ENCODE results near the gene CEP126. TPM values are rescaled to one million over a fixed set of nuclear protein-coding genes. Genes with fewer than 3 reads are reported as not detected.

CEP126 gene
- total RNA-seq, 2 donors from 2014 or later = 0.94 to 2.6 TPM

DNA sequence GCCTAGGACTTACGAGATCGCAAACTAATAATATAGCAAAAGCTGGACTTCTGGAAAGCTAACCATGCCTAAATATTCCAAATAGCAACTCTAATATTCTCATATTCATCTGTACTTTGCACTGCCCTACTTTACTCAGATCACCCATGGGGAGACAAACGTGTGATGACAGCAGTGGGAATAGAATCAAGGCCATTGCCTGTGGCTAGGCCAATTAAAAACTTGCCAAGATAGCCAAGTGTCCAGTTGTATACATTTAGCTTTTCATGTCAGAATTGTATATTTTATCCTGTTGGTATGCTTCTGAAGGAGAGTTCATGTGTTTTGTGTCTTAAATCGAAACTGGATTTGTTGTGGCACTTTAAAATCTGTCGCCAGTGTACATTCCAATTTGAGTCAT, 1.2 kb upstream of the CEP126 start:
- Mint-ChIP-seq H3K36me3 (ENCODE audit: low read depth) (peaks cover 5% of the 10 kb centered on the region), H3K4me3 (no peak overlapping the region), H3K27me3 (peaks cover 10% of the 10 kb centered on the region), H3K4me1 (peaks cover 19% of the 10 kb centered on the region), H3K27ac (no peak overlapping the region)
- DNase-seq (no peak), ATAC-seq (no peak)
- H3K9me3 ChIP-seq (ENCODE audit: control insufficient read depth, low read length, poor library complexity, severe bottlenecking) = no peaks in the 10 kb centered on the region

DNA sequence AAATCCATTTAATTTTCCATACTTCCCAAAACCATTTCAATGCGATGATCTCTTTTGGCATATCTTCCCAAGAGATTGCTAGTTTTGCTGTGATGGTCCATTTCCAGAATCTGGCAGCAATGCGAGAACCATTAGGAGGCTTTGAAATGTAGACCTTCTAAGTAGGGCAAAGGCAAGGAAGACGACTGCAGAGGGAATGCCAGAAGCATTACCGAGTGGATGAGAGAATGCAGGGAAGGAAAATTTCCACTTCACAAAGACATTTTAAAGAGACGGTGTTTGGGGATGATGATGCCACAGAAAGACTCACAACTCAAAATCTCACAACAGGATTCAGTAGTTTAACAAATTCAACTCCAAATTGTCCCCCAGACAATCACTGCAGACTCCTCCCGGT, 471 bp upstream of the CEP126 start:
- H3K27me3 Mint-ChIP-seq = peaks cover 10% of the 10 kb centered on the region
- H3K36me3 Mint-ChIP-seq (ENCODE audit: low read depth) = peaks cover 5% of the 10 kb centered on the region
- peak overlapping the region; percentile 96 for H3K27ac Mint-ChIP-seq
- H3K4me1 Mint-ChIP-seq = peaks cover 19% of the 10 kb centered on the region
- peak overlapping the region; percentile 95 for H3K4me3 Mint-ChIP-seq
- ATAC-seq (no peak), DNase-seq (no peak)
- H3K9me3 ChIP-seq (ENCODE audit: control insufficient read depth, low read length, poor library complexity, severe bottlenecking) = no peaks in the 10 kb centered on the region

DNA sequence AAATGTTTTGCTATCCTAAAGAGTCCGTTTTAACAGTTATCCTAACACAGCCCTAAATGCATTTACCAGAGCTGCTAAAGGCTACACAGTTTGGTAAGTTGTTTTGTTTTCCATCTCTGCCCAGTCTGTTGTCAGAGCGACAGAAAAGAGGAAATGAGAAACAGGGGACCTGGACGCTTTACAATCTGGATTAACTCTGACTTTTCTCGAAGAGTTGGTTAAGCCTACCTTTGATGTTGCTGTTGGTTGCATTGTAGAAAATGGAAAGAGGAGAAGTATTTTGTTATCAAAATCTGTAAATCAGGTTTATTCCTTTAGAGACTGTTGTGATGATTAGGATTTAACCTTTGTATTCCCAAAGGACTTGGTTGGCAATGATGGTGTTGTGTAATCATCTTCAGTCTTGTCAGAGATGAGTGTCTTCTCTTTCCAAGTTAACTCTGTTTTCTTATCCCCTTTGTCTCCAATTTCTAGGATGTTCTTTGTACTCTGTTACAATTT, 1.0 kb downstream of the CEP126 start:
- peak overlapping the region; percentile 96 for H3K27ac Mint-ChIP-seq

DNA sequence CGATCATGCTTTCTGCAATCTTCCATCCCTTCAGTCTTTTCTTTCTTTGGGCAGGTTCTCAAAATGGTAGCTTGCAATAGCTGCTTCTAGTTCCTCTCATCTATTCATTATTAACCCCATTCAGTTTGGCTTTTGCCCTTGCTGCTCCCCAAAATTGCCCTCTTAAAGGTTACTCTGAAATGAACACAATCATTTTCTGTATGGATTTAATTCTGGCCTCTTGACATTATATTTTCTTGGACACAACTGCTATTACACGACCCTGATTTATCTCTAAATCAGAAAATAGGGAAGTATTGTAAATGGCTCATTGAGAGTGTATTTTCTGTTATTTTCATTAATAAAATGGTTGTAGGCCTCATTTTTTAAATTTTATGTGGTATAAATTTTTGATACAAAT, 1.6 kb downstream of the CEP126 start, which contains the start of gene ANGPTL5:
TSS of gene ANGPTL5 (minus strand) at position 101 of the 400 bp plus-strand sequence. CDS start 8,613 bp downstream, outside the sequence.
- Mint-ChIP-seq H3K4me3 (peak within 1 kb of the TSS; percentile 95), H3K27me3 (peaks cover 5% of the 10 kb centered on the region), H3K4me1 (peaks cover 19% of the 10 kb centered on the region), H3K36me3 (ENCODE audit: low read depth) (peaks cover 2% of the 10 kb centered on the region), H3K27ac (peak within 1 kb of the TSS; percentile 96)
- no peaks in the 10 kb centered on the region for H3K9me3 ChIP-seq (ENCODE audit: control insufficient read depth, low read length, poor library complexity, severe bottlenecking)
- no peak for DNase-seq
- no peak for ATAC-seq

More for the DNA sequence above, 1.0 kb downstream of the CEP126 start:
- DNase-seq = no peak
- peaks cover 19% of the 10 kb centered on the region for H3K4me1 Mint-ChIP-seq
- no peak for ATAC-seq
- no peaks in the 10 kb centered on the region for H3K9me3 ChIP-seq (ENCODE audit: control insufficient read depth, low read length, poor library complexity, severe bottlenecking)
- peaks cover 2% of the 10 kb centered on the region for H3K36me3 Mint-ChIP-seq (ENCODE audit: low read depth)
- peak overlapping the region; percentile 95 for H3K4me3 Mint-ChIP-seq
- H3K27me3 Mint-ChIP-seq = peaks cover 5% of the 10 kb centered on the region

DNA sequence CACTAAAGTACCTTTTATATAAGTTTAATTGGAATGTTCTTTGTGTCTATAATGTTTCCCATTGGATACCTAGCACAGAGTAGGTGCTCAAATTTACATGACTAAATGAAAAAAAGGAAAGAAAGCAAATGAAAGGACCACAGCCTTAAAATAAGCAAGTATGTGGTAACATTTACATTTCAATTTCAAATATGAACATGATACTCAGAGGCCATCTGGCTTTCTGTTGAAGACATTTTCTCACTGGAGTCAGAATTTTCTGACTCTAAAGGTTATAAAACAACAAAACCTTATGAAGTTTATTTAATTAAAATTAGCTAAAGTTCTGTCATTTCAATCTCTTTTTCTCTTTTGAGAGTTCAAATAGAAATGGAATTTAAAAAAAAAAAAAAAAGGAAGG, 2.4 kb downstream of the CEP126 start:
- no peak for DNase-seq
- Mint-ChIP-seq H3K27me3 (no peaks in the 10 kb centered on the region), H3K27ac (peak overlapping the region; percentile 78), H3K36me3 (ENCODE audit: low read depth) (peaks cover 2% of the 10 kb centered on the region), H3K4me3 (no peak overlapping the region), H3K4me1 (peaks cover 19% of the 10 kb centered on the region)
- no peak for ATAC-seq
- no peaks in the 10 kb centered on the region for H3K9me3 ChIP-seq (ENCODE audit: control insufficient read depth, low read length, poor library complexity, severe bottlenecking)

DNA sequence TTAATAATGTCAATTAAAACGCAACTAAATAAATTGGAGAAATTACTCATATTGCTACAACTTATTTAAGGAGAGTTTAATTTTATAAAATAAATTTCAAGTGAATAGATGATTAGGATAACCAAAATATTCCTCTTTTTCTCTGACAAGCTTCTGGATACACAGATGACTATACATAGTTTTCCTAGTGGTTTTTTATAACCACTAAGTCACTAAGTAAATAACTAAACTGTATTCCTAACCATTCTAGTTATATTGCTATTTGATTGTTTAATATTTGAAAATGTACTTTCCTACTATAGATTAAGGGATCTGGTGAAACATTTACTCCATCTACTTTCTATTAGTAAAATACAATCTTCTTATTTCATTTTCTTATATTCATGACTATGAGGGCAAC, 6.2 kb downstream of the CEP126 start:
- Mint-ChIP-seq H3K4me3 (no peak overlapping the region), H3K27me3 (no peaks in the 10 kb centered on the region), H3K27ac (no peak overlapping the region)

DNA sequence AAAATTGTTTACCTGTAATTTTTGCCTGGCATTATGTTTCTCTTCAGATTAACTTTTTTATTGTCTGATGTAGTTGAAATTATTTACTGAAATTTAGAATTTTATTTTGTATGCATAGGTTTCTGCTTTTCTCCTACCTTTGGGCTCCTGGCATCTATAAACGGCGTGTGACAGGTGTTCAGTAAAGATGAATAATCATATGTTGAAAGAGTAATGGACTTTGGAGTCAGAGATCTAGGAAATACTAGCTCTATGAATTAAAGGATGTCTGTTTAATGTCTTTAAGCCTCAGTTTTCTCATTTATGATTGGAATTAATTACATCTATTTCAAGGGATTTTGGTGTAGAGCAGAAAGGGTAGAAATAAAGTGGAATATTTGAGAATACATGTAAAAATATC, 8.7 kb downstream of the CEP126 start:
- H3K9me3 ChIP-seq (ENCODE audit: control insufficient read depth, low read length, poor library complexity, severe bottlenecking) = no peaks in the 10 kb centered on the region
- H3K27ac Mint-ChIP-seq = no peak overlapping the region
- ATAC-seq = no peak
- H3K27me3 Mint-ChIP-seq = no peaks in the 10 kb centered on the region
- no peak overlapping the region for H3K4me3 Mint-ChIP-seq
- no peaks in the 10 kb centered on the region for H3K4me1 Mint-ChIP-seq
- no peak for DNase-seq
- H3K36me3 Mint-ChIP-seq (ENCODE audit: low read depth) = peaks cover 4% of the 10 kb centered on the region

More for the DNA sequence above, 6.2 kb downstream of the CEP126 start:
- H3K4me1 Mint-ChIP-seq = peaks cover 6% of the 10 kb centered on the region
- DNase-seq (no peak), ATAC-seq (no peak)
- H3K9me3 ChIP-seq (ENCODE audit: control insufficient read depth, low read length, poor library complexity, severe bottlenecking) = no peaks in the 10 kb centered on the region
- H3K36me3 Mint-ChIP-seq (ENCODE audit: low read depth) = peaks cover 6% of the 10 kb centered on the region

DNA sequence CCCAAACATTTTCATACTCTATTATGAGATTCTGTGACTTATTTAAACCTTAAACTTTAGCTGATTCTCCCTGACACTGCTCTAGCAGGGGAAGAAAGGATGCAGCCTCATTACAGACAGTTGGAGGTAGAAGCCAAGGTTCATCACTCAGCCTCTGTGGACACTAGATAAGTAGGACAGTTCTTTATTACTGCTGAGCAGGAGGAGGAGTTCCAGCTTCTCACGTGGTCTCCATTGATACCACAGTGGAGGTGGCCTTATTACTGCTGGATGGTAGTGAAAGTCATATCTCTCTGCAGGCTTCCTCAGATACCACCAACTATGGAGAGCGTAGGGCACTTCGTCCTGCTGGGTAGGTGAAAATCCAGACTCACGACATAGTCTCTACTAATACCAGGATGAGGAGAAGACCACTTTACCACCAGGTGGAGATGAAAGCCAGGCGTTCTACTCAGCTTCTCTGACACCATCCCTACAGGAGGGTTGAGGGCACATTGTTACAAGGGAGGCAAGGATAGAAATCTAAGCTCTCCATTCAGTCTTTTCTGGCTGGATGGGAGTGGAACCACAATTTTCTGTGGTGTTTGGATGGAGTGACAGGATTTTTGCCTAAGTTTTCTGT, 14.6 kb downstream of the CEP126 start:
- H3K4me1 Mint-ChIP-seq = no peaks in the 10 kb centered on the region
- no peaks in the 10 kb centered on the region for H3K9me3 ChIP-seq (ENCODE audit: control insufficient read depth, low read length, poor library complexity, severe bottlenecking)
- H3K27ac Mint-ChIP-seq = no peak overlapping the region
- ATAC-seq (no peak), DNase-seq (no peak)
- no peak overlapping the region for H3K4me3 Mint-ChIP-seq
- peaks cover 8% of the 10 kb centered on the region for H3K36me3 Mint-ChIP-seq (ENCODE audit: low read depth)
- H3K27me3 Mint-ChIP-seq = no peaks in the 10 kb centered on the region

DNA sequence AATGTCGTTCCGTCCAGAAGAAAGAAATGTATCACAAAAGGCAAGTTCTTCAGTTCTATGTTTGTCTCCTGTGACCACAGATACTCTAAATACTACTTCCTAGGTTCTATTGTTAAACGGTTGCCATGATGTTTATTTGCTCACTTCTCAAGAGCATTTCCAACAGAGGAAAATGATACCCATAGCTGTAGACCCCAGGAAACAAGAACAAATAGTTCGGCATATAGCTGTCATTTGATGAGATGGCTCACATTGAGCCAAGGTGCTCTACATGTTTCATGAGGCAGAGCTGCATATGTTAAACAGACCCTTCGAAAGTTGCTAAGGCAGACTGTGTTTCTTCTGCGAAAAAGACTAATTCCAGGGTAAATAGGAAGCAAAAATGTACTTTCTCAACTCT, 16.9 kb downstream of the CEP126 start:
- Mint-ChIP-seq H3K27ac (no peak overlapping the region), H3K4me1 (no peaks in the 10 kb centered on the region), H3K27me3 (no peaks in the 10 kb centered on the region), H3K36me3 (ENCODE audit: low read depth) (peaks cover 5% of the 10 kb centered on the region), H3K4me3 (no peak overlapping the region)
- ATAC-seq (no peak), DNase-seq (no peak)
- no peaks in the 10 kb centered on the region for H3K9me3 ChIP-seq (ENCODE audit: control insufficient read depth, low read length, poor library complexity, severe bottlenecking)

DNA sequence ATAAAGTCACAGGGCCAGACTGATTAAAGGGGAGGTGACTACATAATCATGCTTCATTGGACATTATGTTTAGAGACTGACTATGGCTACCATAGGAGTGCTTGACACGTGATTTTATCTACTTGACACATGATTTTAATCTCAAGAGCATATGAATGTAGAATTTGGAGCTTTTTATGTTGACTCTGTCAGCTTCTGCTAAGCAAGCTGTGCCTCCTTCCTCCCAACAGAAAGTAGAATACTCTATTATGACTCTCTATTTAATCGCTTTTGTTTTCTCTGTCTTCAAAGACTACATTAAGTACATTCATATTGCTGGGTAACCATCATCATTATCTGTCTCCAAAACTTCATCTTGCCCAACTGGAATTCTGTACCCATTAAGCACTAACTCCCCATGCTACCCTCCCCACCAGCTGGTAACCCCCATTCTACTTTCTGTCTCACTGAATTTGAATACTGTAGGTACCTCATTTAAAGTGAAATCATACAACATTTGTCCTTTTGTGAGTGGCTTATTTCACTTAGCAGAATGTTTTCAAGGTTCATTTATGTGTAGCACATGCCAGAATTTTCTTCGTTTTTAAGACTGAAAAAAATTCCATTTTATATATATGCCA, 26.2 kb downstream of the CEP126 start:
- H3K36me3 Mint-ChIP-seq (ENCODE audit: low read depth) = peaks cover 7% of the 10 kb centered on the region
- no peak overlapping the region for H3K27ac Mint-ChIP-seq
- ATAC-seq (no peak), DNase-seq (no peak)
- H3K9me3 ChIP-seq (ENCODE audit: control insufficient read depth, low read length, poor library complexity, severe bottlenecking) = no peaks in the 10 kb centered on the region
- no peaks in the 10 kb centered on the region for H3K4me1 Mint-ChIP-seq
- no peak overlapping the region for H3K4me3 Mint-ChIP-seq
- no peaks in the 10 kb centered on the region for H3K27me3 Mint-ChIP-seq

DNA sequence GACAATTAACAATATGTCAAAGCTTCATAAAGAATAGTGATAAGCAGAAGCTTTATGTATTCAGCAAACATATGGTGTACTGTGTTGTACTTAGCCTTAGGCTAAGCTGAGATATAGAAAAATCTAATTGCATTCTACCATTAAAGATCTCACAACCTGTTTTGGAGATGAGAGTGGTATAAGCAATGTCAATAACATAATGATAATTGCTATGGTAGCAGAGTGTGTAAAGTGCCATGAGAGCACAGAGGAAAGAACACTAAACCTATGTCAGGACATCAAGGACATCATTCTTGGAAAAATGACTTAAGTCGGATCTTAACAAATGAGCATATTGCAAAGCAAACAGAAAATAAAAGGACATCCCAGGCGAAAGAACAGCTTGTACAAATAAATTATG, 30.1 kb downstream of the CEP126 start:
- peaks cover 7% of the 10 kb centered on the region for H3K36me3 Mint-ChIP-seq (ENCODE audit: low read depth)
- no peak overlapping the region for H3K4me3 Mint-ChIP-seq
- DNase-seq = no peak
- no peak overlapping the region for H3K27ac Mint-ChIP-seq
- no peaks in the 10 kb centered on the region for H3K4me1 Mint-ChIP-seq
- H3K27me3 Mint-ChIP-seq = no peaks in the 10 kb centered on the region
- H3K9me3 ChIP-seq (ENCODE audit: control insufficient read depth, low read length, poor library complexity, severe bottlenecking) = no peaks in the 10 kb centered on the region
- no peak for ATAC-seq

DNA sequence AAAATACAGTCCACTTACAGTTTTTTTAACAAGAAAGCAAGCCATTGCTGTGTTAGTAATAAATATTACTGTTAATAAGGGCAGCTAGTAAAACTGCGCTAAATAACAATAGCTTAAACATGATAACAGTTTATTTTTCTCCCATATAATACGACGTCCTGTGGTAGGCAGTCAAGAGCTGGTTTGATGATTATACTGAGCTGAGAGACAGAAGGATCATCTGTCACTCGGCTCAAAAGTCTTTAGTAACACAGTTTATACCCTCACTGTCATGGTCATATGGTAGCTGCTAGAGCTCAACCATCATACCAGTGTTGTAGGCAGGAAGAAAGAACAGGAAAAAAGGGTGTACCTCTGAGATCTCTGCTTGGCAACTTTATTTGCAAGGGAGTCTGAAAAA, 30.6 kb downstream of the CEP126 start:
- H3K9me3 ChIP-seq (ENCODE audit: control insufficient read depth, low read length, poor library complexity, severe bottlenecking) = no peaks in the 10 kb centered on the region
- no peaks in the 10 kb centered on the region for H3K4me1 Mint-ChIP-seq
- H3K27ac Mint-ChIP-seq = no peak overlapping the region
- ATAC-seq (no peak), DNase-seq (no peak)
- no peak overlapping the region for H3K4me3 Mint-ChIP-seq
- peaks cover 7% of the 10 kb centered on the region for H3K36me3 Mint-ChIP-seq (ENCODE audit: low read depth)
- no peaks in the 10 kb centered on the region for H3K27me3 Mint-ChIP-seq

DNA sequence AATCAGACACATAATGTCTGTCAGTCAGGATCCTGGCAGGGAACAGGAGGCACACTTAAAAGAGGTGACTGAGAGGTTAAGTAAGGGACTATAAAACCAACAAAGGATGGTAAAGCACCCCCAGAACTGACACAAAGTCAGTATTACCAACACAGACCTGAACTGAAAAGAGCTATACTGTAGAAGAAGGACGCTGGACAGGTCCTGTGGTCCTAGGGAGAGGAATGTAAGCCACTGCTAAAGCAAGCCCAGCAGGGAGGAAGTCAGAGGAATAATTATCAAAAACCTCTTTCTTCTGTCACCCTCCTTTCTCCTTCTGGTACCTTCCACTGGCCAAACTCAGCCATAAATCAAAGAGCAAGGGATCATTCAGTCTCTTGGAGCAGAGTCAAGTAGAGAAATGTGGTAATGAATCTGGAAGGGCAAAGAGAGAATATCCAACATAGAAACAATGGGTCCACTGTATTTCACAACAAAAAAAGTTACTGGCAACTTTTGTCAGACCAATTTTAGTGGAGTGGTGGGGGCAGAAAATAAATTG, 34.9 kb downstream of the CEP126 start:
- ATAC-seq (no peak), DNase-seq (no peak)
- H3K9me3 ChIP-seq (ENCODE audit: control insufficient read depth, low read length, poor library complexity, severe bottlenecking) = no peaks in the 10 kb centered on the region
- Mint-ChIP-seq H3K36me3 (ENCODE audit: low read depth) (peaks cover 7% of the 10 kb centered on the region), H3K27me3 (no peaks in the 10 kb centered on the region), H3K4me1 (no peaks in the 10 kb centered on the region), H3K4me3 (no peak overlapping the region), H3K27ac (no peak overlapping the region)
